ENCODE results near the gene DNAJB12.

DNA sequence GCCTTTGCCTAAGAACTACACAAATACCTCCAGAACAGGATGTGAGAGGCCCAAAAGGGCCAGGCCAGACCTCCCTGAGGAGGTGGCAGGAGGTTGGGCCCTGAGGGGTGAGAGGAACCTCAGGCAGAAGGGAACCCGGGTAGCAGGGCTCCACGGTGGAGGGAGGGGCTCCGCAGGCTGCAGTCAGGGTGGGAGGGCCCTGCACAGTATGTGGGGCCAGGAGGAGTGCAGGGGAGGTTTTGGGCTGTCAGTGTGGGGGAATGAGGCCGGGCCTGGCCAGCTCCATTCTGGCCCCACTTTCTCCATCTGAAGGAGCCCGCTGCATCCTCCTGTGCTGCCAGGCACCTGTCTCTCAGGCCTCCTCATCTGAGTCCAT lies 25.9 kb downstream of the DNAJB12 start:
- TF ChIP-seq, protein P1, sequence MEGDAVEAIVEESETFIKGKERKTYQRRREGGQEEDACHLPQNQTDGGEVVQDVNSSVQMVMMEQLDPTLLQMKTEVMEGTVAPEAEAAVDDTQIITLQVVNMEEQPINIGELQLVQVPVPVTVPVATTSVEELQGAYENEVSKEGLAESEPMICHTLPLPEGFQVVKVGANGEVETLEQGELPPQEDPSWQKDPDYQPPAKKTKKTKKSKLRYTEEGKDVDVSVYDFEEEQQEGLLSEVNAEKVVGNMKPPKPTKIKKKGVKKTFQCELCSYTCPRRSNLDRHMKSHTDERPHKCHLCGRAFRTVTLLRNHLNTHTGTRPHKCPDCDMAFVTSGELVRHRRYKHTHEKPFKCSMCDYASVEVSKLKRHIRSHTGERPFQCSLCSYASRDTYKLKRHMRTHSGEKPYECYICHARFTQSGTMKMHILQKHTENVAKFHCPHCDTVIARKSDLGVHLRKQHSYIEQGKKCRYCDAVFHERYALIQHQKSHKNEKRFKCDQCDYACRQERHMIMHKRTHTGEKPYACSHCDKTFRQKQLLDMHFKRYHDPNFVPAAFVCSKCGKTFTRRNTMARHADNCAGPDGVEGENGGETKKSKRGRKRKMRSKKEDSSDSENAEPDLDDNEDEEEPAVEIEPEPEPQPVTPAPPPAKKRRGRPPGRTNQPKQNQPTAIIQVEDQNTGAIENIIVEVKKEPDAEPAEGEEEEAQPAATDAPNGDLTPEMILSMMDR (IDR thresholded peaks at IDR 0.05), result no peak
- no peak for TF ChIP-seq POLR2A (IDR thresholded peaks at IDR 0.05)

All from testis (tissue), 2 donors.